Left lobe of liver (tissue), 2 donors: ENCODE results near the gene SPACDR. TPM values are rescaled to one million over a fixed set of nuclear protein-coding genes. Genes with fewer than 3 reads are reported as not detected.
"Not testable (repeated sequence)": the region's sequence is repeated elsewhere in the genome, so short reads cannot be mapped to it uniquely, and the experiment has no call there.

Experiments used
- ATAC-seq: fragments of 200-7000 bp; cut with Tn5 transposase; one replicate; pipeline ENCODE4 v1.9.1; 2020; ENCODE audit warnings: mild to moderate bottlenecking, moderate library complexity
- DNase-seq: peaks from one replicate; pipeline ENCODE4 v3.0.0-alpha.2; 2020; ENCODE audit warnings: low spot score
- total RNA-seq: library from RNA; stranded (reverse); gene quantifications from one replicate; pipeline ENCODE4 v1.2.1, GENCODE V29; 2021
- donor health status: DM: no; HTN: no; CAD: no; lungs with moderate emphysema.
- donor health status: DM: no; HTN: yes; CAD: no.

The SPACDR gene
- total RNA-seq, result not detected

GRCh38 chr7:100464210-100464660 lies at the start of gene SPACDR:
Gene SPACDR, minus strand, starts transcription at chr7:100464260. Its CDS starts 235 bp downstream, at chr7:100464025.
- ATAC-seq (no peak), DNase-seq (no peak)

DNA sequence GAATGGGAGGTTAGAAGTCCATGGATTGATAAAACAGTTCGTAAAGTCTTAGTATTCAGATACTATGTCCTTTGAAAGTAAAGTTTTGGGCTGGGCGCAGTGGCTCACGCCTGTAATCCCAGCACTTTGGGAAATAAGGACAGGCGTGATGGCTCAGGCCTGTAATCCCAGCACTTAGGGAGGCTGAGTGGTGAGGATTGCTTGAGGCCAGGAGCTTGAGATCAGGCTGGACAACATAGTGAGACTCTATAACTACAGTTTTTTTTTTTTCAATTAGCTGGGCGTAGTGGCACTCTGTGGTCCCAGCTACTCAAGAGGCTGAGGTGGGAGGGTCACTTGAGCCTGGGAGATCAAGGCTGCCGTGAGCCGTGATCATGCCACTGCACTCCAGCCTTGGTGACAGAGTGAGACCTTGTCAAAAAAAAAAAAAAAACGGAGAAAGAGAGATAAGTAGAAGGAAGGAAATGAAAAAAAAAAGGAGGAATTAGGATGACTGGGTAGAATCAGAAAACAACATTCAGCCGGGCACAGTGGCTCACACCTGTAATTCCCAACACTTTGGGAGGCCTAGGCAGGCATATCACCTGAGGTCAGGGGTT lies 49.3 kb upstream of the SPACDR start:
- no peak for DNase-seq
- no peak for ATAC-seq

- DNase-seq (no peak), ATAC-seq (no peak)
Observed at GRCh38 chr7:100510437-100511239, 46.6 kb upstream of the SPACDR start.

DNA sequence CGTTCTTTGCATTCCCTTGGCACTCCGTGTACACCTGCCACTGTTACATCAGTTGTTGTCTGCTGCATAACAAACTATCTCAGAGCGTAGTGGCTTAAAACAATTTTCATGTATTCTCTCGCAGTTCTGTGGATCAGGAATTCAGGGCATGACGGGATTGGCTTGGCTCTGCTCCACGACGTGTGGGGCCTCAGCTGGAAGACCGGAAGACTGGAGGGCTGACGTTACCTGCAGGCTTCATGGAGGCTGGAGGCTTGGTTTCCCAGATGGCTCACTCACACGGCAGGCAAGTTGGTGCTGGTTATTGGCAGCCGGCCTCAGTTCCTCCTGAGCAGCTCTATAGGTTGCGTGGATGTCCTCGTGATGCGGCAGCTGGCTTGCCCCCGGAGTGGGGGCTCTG lies 45.2 kb upstream of the SPACDR start:
- ATAC-seq (no peak), DNase-seq (no peak)

- ATAC-seq (no peak), DNase-seq (no peak)
Observed at GRCh38 chr7:100506356-100506923, 42.4 kb upstream of the SPACDR start.

GRCh38 chr7:100504887-100505611 lies 41.0 kb upstream of the SPACDR start:
- ATAC-seq (no peak), DNase-seq (no peak)

GRCh38 chr7:100504031-100504430 lies 40.0 kb upstream of the SPACDR start:
- not testable (repeated sequence) for DNase-seq, ATAC-seq

GRCh38 chr7:100500743-100501142 lies 36.7 kb upstream of the SPACDR start:
- not testable (repeated sequence) for ATAC-seq, DNase-seq

DNA sequence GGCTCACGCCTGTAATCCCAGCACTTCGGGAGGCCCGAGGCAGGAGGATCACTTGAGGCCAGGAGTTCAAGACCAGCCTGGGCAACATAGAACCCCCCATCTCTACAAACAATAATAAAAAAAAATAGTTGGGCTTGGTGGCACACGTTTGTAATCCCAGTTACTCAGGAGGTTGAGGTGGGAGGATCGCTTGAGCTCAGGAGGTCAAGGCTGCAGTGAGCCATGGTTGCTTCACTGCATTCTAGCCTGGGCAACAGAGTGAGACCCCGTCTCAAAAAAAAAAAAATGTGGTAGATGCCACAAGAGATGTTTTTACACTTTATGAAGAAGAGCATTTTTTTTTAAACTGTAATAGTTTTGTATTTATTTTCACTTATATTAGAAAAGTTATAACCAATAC lies 32.4 kb upstream of the SPACDR start:
- no peak for ATAC-seq
- DNase-seq, result no peak

GRCh38 chr7:100493476-100494264 lies 29.6 kb upstream of the SPACDR start:
- ATAC-seq, result peak; percentile 85
- DNase-seq, result no peak

DNA sequence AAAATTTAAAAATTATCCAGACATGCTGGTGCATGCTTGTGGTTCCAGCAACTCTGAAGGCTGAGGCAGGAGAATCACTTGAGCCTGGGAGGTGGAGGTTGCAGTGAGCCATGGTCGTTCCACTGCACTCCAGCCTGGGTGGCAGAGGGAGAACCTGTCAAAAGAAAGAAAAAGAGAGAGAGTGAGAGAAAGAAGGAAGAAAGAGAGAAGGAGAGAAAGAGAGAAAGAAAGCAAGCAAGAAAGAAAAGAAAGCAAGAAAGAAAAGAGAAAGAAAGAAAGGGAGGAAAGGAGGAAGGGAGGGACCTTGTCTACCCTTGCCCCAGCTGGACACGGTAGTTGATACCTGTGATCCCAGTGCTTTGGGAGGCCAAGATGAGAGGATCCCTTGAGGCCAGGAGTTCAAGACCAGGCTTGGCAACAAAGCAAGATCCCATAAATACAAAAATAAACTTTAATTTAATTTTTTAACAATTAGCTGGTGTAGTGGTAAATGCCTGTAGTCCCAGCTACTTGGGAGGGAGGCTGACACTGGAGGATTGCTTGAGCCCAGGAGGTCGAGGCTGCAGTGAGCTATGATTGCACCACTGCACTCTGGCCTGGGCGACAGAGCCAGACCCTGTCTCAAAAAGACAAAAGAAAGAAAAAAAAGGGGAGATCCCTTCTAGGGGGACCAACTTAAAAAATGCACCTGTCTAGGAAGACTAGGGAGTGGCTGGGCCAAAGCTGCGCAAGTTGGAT lies 28.8 kb upstream of the SPACDR start:
- ATAC-seq, result no peak
- DNase-seq, result no peak

DNA sequence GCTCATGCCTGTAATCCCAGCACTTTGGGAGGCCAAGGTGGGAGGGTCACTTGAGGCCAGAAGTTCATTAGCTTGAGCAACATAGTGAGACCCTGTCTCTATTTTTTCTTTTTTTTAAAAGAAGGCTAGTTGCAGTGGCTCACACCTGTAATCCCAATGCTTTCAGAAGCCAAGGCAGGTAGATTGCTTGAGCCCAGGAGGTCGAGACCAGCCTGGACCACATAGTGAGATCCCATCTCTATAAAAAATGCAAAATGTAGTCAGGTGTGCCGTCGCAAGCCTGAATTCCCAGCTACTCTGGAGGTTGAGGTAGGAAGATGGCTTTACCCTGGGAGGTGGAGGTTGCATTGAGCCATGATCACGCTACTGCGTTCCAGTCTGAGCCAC lies 27.1 kb upstream of the SPACDR start:
- DNase-seq (no peak), ATAC-seq (no peak)

GRCh38 chr7:100490483-100491191 lies 26.6 kb upstream of the SPACDR start:
- no peak for DNase-seq
- ATAC-seq, result no peak

GRCh38 chr7:100489824-100490223 lies 25.8 kb upstream of the SPACDR start:
- ATAC-seq (no peak), DNase-seq (no peak)

DNA sequence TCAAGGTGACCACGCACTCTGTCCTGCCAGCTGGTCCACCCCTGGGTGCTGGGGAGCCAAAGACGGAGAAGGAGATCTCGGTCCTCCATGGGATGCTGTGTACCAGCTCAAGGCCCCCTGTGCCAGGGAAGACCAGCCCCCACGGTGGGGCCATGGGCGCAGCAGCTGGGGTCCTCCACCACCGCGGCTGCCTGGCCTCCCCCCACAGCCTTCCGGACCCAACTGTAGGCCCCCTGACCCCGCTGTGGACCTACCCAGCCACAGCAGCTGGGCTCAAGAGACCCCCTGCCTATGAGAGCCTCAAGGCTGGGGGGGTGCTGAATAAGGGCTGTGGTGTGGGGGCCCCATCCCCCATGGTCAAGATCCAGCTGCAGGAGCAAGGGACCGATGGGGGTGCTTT lies 25.1 kb upstream of the SPACDR start:
- ATAC-seq (no peak), DNase-seq (no peak)

- DNase-seq, result no peak
- ATAC-seq, result no peak
Observed at GRCh38 chr7:100488333-100489095, 24.5 kb upstream of the SPACDR start.

- ATAC-seq (no peak), DNase-seq (no peak)
Observed at GRCh38 chr7:100486753-100487446, 22.8 kb upstream of the SPACDR start.

DNA sequence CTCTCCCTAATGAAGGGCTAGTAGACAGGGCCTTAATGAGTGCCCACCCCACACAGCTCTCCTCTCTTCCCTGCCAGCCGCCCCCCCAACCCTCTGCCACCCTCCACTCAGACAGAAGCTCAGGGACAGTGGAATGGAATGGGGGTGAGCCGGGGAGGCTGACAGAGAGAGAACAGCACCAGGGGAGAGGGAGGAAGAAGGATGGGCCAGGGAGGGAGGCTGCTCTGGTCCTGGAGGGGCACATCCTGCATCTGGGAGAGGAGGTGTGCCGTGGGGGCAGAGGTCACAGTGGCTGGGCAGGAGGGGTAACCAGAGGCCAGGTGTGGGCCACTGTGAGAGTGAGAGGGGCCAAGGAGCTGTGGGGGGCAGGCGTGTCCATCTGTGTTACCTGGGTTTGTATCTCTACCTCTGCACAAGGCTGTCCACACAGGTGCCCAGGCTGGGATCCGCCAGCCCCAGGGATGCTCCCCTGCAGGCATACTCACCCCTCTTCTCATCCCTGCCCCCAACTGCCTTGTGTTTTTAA lies 22.1 kb upstream of the SPACDR start:
- DNase-seq (no peak), ATAC-seq (no peak)
